GM21786 (cell line): Measurements from ENCODE around the gene RO60.
"Not testable (repeated sequence)": the region's sequence is repeated elsewhere in the genome, so short reads cannot be mapped to it uniquely, and the experiment has no call there.

Experiments
- ATAC-seq: cut with Tn5 transposase; IDR thresholded peaks from one replicate; pipeline ENCODE4 v1.9.1; 2021; ENCODE audit not compliant: unreplicated experiment

RO60 gene

DNA sequence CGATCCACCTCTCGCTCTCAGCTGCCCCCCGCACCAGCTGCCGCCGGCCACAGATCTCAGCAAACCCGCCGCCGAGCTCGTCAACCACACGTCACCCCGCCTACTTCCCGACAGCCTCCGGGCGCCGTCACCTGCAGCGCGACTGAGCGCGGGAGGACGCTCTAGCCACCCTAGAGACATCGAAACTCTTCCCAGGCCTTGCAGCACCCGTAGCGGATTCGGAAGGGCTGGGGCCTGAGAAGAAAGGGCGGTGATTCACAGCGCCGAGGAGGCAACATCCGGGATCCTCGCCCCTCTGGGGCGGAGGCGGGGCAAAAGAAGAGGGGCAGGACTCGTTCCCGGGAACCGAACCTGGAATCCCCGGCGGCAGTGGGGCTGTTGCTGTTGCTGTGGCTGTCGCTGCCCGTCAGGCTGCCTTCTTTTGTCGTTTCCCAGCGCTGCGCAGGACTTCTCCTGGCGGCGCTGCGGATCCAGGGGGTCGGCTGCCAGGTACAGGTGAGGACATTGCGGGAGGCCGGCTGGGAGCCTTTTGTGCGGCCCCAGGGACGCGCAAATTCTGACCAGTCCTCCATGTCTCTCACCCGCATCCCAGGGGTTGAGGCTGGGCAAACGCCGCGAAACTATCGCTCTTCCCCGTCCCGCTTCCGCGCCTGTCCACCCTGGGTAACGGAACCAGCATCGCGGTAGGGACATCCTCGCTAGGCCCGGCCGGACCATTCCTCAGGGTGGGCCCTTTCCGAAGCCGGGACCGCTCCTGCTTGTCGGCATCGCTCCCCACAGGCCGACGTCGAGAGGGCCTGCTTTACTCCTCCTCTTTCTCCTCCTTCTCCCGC, at the start of gene RO60, which contains the start of gene UCHL5:
RO60 (plus strand) TSS at position 331 of the 833 bp plus-strand sequence. CDS start 9,443 bp downstream, outside the sequence.
UCHL5 (minus strand) TSS at position 79 of the 833 bp plus-strand sequence. CDS start 100 bp downstream, outside the sequence.
- ATAC-seq, result peak; percentile 94

- ATAC-seq, result no peak
Measured at GRCh38 chr1:193011406-193011805, 48.0 kb upstream of the RO60 start.

DNA sequence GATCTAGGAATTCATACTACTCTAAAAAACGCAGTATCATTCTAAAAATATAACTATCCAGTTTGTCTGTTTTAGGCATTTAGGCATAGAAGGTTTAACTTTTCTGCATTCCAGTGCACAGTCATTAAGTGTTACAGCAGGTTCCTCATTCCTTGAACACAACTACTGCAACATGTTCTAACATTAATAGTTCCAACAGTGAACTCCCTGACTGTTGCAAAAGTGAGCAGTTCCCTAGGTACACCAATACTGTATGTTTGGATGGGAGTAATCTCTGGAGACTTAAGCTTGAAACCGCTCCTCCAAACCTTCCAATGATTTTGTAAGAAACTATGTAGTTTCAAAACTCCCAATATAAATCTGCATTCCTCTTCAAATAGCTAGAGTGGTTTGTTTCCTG, 46.4 kb upstream of the RO60 start:
- no peak for ATAC-seq

- ATAC-seq, result no peak
Measured at GRCh38 chr1:193013707-193014106, 45.7 kb upstream of the RO60 start.

- ATAC-seq, result no peak
Measured at GRCh38 chr1:193014400-193014799, 45.0 kb upstream of the RO60 start.

DNA sequence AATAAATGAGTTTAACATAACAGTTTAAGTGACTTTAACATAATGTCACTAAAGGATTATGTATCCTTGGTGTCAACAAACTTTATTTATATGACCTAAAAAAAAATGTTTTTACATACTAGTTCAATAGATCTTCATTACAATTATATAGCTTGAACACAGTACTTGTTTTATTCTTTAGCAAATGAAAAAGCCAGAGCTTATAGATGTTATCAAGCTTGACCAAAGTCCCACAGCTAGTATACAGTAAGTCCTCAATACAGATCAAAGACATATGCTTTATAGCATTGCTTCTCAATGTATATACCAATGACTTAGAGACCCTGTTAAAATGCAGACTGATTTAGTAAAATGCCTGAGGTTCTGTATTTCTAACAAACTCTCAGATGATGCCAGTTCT, 42.6 kb upstream of the RO60 start:
- ATAC-seq, result no peak

- no peak for ATAC-seq
Measured at GRCh38 chr1:193019442-193020026, 39.9 kb upstream of the RO60 start.

DNA sequence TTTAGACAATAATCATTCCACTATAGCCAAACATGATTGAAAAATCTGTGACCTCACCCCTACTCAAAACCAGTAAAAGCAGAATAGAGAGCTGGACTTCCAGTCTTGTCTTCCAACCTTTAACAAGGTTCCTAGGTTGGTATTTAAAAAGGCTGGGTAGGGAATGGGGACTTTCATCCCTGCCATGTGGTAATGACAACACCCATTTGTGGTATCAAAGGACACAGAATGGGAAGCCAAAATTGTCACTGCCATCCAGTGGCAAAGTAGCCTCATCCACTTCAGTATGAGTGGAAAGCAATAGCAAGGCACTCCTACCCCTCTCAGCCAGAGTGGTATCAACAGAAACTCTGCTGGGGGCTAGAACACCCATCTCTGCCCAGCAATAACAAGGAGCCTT, 34.2 kb upstream of the RO60 start:
- ATAC-seq, result no peak

DNA sequence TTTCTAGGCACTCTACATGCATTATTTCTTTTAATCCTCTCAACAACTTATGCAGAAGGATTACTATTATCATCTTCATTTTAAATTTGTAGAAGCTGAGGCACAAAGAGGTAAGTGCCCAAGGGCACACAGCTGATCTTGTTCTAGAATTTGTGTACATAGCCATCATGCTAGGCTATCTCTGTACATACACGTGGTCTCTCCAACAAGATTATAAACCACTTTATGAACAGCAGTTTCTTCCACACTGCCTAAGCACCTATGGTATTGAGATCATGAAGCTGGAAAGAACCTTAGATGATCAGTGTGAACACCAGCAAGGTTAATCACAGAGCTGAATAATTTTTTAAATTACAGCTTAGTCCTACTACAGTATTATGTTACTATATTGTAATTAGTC, 29.1 kb upstream of the RO60 start:
- ATAC-seq, result no peak

GRCh38 chr1:193031431-193031830, 28.0 kb upstream of the RO60 start:
- ATAC-seq, result peak; percentile 60

DNA sequence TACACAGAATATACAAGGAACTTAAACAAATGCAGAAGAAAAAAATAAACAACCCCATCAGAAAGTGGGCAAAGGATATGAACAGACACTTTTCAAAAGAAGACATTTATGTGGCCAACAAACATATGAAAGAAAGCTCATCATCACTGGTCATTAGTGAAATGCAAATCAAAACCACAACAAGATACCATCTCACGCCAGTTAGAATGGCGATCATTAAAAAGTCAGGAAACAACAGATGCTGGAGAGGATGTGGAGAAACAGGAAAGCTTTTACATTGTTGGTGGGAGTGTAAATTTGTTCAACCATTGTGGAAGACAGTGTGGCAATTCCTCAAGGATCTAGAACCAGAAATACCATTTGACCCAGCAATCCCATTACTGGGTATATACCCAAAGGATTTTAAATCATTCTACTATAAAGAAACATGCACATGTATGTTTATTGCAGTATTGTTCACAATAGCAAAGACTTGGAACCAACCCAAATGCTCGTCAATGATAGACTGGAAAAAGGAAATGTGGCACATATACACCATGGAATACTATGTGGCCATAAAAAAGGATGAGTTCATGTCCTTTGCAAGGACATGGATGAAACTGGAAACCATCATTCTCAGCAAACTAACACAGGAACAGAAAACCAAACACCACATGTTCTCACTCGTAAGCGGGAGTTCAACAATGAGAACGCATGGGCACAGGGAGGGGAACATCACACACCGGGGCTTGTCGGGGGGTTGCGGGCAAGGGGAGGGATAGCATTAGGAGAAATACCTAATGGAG, 26.6 kb upstream of the RO60 start:
- not testable (repeated sequence) for ATAC-seq

DNA sequence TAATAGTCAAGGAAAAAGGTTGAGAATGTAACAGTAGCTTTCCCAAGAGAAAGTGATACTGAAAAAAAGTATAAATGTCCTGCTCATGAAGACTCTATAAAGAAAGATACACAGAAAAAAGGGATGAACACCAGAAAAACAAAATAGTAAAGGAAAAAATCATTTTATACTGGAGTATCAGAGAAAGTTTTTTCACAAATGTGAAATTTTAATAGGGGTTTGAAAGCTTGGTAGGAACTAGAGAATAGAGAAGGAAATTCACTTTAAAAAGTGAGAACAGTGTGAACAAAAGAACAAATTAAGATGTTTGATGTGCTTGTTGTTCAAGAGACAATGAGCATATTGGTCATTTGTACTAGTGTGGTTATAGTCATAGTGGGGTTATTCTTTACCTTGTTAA, 25.8 kb upstream of the RO60 start:
- ATAC-seq, result no peak

DNA sequence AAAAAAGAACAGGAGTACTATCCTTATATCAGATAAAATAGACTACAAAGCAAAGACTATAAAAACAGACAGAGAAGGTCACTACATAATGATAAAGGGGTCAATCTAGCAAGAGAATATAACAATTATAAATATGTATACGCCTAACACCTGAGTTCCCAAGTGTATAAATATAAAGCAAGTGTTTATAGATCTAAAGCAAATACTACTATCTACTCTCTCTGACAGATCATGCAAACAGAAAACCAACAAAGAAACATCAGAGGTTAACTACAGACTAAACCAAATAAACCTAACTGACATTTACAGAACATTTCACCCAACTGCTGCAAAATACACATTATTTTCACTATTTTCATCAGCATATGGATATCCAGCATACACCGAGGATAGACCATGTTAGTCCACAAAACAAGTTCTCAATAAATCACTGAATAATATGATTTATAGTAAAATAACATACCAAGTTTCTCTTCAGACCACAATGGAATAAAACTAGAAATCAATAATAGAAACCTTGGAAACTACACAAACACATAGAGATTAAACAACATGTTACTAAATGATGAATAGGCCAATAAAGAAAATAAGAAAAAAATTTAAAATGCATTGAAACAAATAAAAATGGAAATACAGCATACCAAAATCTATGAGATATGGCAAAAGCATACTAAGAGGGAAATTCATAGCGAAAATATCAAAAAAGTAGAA, 22.9 kb upstream of the RO60 start:
- ATAC-seq, result no peak

DNA sequence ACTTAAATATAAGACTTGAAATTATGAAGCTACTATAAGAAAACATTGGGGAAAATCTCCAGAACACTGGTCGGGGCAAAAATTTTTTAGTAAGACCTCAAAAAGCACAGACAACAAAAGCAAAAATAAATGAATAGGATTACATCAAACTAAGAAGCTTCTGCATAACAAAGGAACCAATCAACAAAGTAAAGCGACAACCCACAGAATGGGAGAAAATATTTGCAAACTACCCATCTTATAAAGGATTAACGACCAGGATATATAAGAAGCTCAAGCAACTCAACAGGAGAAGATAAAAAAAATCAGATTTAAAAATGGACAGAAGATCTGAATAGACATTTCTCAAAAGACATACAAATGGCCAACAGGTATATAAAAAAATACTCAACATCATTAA, 19.4 kb upstream of the RO60 start:
- no peak for ATAC-seq

GRCh38 chr1:193042766-193043691, 16.4 kb upstream of the RO60 start:
- no peak for ATAC-seq

- ATAC-seq, result not testable (repeated sequence)
Measured at GRCh38 chr1:193048913-193049312, 10.5 kb upstream of the RO60 start.

DNA sequence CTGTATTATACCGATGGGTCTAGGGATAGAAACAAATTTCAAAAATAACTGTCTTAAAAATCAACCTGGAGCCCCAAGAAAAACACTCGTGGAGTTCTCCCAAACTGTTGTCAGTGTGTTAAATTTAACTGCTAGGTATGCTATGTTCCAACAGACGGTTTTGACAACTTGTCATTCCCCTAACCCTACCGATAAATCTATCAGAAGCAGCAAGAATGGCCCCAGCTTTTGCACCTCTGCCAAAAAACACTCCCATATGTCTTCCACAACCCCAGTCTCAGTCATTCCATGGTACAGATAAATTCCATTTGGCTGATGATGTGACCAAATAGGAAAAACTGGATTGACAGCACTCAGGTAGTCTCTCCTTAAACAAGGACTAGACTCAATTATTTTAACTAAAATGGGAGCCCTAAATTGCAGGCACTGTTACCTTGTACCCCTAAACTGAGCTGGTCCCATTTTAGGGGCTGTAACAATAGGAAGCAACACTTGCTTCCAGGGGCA, 5.2 kb upstream of the RO60 start:
- ATAC-seq, result no peak

GRCh38 chr1:193058529-193059281, 707 bp upstream of the RO60 start:
- ATAC-seq, result peak; percentile 32

- ATAC-seq, result no peak
Measured at GRCh38 chr1:193060115-193060403, 647 bp downstream of the RO60 start.
